ENCODE data around the gene NTM.

DNA sequence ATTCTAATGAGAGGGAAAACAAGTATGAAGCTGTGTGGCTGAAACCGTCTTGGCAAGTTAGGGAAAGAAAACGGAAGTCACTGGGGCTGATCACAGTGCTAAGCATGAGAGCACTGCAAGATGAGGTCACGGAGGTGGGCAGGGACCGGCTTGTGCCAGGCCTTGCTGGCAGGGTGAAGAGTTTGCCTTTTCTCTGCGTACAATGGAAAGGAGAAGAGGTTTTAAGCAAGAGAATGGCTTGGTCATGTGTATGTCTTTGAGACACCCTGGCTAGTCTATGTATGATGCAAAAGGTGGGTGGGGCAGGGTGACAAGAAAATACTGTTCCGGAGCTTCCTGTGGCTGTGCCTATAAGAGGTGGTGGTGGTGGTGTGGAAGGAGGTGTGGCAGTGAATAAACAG, 567.9 kb downstream of the NTM start:
- TF ChIP-seq, protein P1, sequence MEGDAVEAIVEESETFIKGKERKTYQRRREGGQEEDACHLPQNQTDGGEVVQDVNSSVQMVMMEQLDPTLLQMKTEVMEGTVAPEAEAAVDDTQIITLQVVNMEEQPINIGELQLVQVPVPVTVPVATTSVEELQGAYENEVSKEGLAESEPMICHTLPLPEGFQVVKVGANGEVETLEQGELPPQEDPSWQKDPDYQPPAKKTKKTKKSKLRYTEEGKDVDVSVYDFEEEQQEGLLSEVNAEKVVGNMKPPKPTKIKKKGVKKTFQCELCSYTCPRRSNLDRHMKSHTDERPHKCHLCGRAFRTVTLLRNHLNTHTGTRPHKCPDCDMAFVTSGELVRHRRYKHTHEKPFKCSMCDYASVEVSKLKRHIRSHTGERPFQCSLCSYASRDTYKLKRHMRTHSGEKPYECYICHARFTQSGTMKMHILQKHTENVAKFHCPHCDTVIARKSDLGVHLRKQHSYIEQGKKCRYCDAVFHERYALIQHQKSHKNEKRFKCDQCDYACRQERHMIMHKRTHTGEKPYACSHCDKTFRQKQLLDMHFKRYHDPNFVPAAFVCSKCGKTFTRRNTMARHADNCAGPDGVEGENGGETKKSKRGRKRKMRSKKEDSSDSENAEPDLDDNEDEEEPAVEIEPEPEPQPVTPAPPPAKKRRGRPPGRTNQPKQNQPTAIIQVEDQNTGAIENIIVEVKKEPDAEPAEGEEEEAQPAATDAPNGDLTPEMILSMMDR (IDR thresholded peaks at IDR 0.05) = no peak
- no peak for TF ChIP-seq POLR2A (IDR thresholded peaks at IDR 0.05)

Measured in Peyer's patch (tissue), 4 donors.